Mesothelial cell of epicardium (in vitro differentiated cells): ENCODE results near the gene CLASP1. TPM values are rescaled to one million over a fixed set of nuclear protein-coding genes. Genes with fewer than 3 reads are reported as not detected.

Source experiments
- DNase-seq, 2 experiments: peaks; one replicate each; pipeline ENCODE4 v3.0.0; 2021; ENCODE audit warnings: low spot score in 2 of 2; ENCODE audit not compliant: unreplicated experiment in 2 of 2
- H3K27ac Mint-ChIP-seq: 2 replicates; pipeline ENCODE4 v1.8.0; 2021; ENCODE audit warnings: mixed read lengths
- H3K27me3 Mint-ChIP-seq: 2 replicates; pipeline ENCODE4 v1.8.0; 2021; ENCODE audit warnings: low read depth, mixed read lengths
- H3K36me3 Mint-ChIP-seq: 2 replicates; pipeline ENCODE4 v1.8.0; 2021; ENCODE audit warnings: mixed read lengths
- H3K4me1 Mint-ChIP-seq: 2 replicates; pipeline ENCODE4 v1.8.0; 2021; ENCODE audit warnings: mixed read lengths
- H3K4me3 Mint-ChIP-seq: 2 replicates; pipeline ENCODE4 v1.8.0; 2021; ENCODE audit warnings: mild to moderate bottlenecking, moderate library complexity, mixed read lengths
- H3K9me3 Mint-ChIP-seq: 2 replicates; pipeline ENCODE4 v1.8.0; 2021; ENCODE audit warnings: mixed read lengths
- CTCF ChIP-seq: fragments of 200-600 bp; sonication (generic); IDR thresholded peaks from one replicate; pipeline ENCODE4 v1.5.0; 2021; ENCODE audit warnings: antibody characterized with exemption; ENCODE audit not compliant: unreplicated experiment
- total RNA-seq: library from RNA; stranded (reverse); gene quantifications from 3 replicates; pipeline ENCODE4 v1.2.1, GENCODE V29; 2021

CLASP1 gene
- total RNA-seq, 1 donor from 2014 or later: 99.8 TPM

GRCh38 chr2:121603185-121603584, 46.1 kb downstream of the CLASP1 start:
- Mint-ChIP-seq H3K4me3 (no peak overlapping the region), H3K27ac (no peak overlapping the region), H3K4me1 (no peaks in the 10 kb centered on the region), H3K9me3 (peaks cover 13% of the 10 kb centered on the region), H3K36me3 (peaks cover 28% of the 10 kb centered on the region), H3K27me3 (no peaks in the 10 kb centered on the region)
- TF ChIP-seq CTCF: no peak
- DNase-seq: no peak

GRCh38 chr2:121599963-121600651, 49.2 kb downstream of the CLASP1 start:
- no peak for TF ChIP-seq CTCF
- Mint-ChIP-seq H3K9me3 (peaks cover 13% of the 10 kb centered on the region), H3K27me3 (no peaks in the 10 kb centered on the region), H3K4me1 (peaks cover 8% of the 10 kb centered on the region), H3K36me3 (peaks cover 21% of the 10 kb centered on the region), H3K27ac (no peak overlapping the region), H3K4me3 (no peak overlapping the region)
- no peak for DNase-seq

- H3K27me3 Mint-ChIP-seq: no peaks in the 10 kb centered on the region
- peaks cover 8% of the 10 kb centered on the region for H3K4me1 Mint-ChIP-seq
- no peak for DNase-seq
- peaks cover 13% of the 10 kb centered on the region for H3K36me3 Mint-ChIP-seq
- no peak overlapping the region for H3K27ac Mint-ChIP-seq
- H3K9me3 Mint-ChIP-seq: peaks cover 8% of the 10 kb centered on the region
- H3K4me3 Mint-ChIP-seq: no peak overlapping the region
- no peak for TF ChIP-seq CTCF
These were observed 51.2 kb downstream of the CLASP1 start for GRCh38 chr2:121598087-121598486.

- DNase-seq: no peak
- no peaks in the 10 kb centered on the region for H3K9me3 Mint-ChIP-seq
- no peak overlapping the region for H3K4me3 Mint-ChIP-seq
- TF ChIP-seq CTCF: no peak
- H3K4me1 Mint-ChIP-seq: peaks cover 8% of the 10 kb centered on the region
- H3K36me3 Mint-ChIP-seq: peaks cover 4% of the 10 kb centered on the region
- H3K27ac Mint-ChIP-seq: peak overlapping the region; percentile 61
- H3K27me3 Mint-ChIP-seq: no peaks in the 10 kb centered on the region
These were observed 52.8 kb downstream of the CLASP1 start for GRCh38 chr2:121596221-121597080.

- peak overlapping the region; percentile 10 for H3K27ac Mint-ChIP-seq
- H3K9me3 Mint-ChIP-seq: no peaks in the 10 kb centered on the region
- TF ChIP-seq CTCF: no peak
- no peak for DNase-seq
- H3K4me3 Mint-ChIP-seq: no peak overlapping the region
- peaks cover 8% of the 10 kb centered on the region for H3K4me1 Mint-ChIP-seq
- no peaks in the 10 kb centered on the region for H3K27me3 Mint-ChIP-seq
- peaks cover 3% of the 10 kb centered on the region for H3K36me3 Mint-ChIP-seq
These were observed 54.0 kb downstream of the CLASP1 start for GRCh38 chr2:121595012-121595891.
